NCI-H1436 (cell line): ENCODE measurements around the gene NFATC2.
A peak's percentile ranks its signal among the peaks of the same experiment; 100 is the strongest.

Source experiments
- DNase-seq: peaks from one replicate; lab custom pipeline; 2025; lab: John Stamatoyannopoulos, UW

Gene NFATC2

DNA sequence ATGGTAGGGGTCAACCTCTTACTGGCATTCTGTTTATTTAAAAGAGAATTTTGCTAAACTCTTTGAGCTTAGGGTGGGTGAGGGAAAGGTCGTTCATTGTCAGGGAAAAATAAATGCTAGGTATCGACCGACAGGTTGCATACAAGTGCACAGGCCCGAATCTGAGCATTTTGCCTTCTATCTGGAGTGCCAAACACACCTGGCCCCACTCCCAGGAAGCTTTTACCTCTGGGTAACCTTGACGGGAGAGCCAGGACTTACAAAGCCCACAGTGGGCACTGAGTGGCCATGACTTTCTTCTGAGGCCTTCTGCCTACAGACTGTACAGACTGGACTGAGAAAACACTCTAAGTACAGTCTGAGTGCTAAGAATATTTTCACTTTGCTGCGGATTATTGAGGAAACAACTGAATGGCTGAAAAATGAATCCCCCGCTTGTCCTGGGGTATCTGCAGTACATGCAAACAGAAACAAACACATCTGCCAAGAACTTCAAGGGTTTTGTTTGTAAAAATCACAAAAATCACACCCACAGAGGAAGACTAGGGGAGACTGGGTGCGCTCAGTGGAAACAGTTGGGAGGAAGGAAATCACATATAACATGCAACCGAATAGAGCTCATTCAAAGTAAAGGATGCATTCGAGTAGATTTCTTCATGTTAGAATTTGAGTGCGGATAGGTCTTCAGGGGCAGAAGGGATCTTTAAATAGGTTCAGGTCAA is 152.8 kb downstream of the NFATC2 start:
- no peak for DNase-seq

DNA sequence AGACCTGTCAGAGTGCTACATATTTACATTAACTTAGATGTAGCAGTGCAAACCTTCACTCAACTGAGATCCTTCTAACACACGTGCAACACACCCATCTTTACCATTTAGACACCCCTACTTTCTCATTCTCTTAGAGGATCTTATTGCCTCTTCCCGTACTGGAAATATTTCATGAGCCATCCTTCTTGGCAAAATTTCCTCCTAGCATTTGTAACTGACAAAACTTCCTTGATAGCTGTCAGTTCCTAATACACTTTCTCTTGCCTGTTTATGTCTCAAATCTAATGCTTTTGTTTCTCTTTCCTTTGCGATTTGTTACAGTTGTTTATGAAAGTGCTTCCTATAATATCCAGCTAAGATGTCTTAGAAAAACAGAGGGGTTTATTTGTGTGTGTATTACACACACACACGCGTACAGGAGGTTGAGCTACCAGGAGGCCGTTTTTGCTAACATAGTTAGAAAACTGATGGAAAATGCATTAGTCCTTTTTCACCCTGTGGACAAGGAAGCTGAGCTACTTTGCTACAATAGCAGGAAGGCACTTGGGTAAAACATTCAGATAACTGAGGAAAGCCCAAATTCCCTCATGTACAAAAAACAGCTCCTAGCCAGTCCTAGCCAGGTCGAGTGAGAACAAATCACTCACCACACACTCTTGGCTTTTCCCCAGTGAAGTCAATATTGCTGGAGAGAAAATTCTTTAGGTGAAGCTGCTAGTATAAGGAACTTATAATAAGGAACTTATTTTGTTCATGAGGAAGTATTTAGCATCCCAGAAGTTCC is 153.6 kb downstream of the NFATC2 start:
- no peak for DNase-seq

GRCh38 chr20:51388227-51388626 is 154.3 kb downstream of the NFATC2 start:
- DNase-seq = no peak

- no peak for DNase-seq
Measured at GRCh38 chr20:51387125-51387875, 155.2 kb downstream of the NFATC2 start.

DNA sequence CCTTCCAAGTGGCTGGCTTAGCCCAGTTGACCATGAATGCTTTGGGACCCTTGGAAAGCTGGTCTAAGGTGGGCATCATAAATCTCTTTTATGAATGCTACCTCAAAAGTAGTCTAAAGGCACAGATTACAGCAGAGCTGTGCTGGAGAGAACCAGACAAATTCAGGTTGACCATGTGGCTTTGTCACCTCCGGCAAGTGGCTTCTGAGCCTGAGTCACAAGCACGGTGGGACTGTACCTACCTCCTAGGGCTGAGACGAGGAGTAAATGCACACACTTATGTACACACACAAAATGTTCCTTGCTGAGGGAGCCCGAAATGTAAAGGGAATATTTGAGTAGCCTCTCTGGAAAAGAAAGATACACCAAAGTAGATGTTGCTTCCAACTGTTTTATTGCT is 155.9 kb downstream of the NFATC2 start:
- DNase-seq = no peak

GRCh38 chr20:51385646-51386530 is 156.6 kb downstream of the NFATC2 start:
- DNase-seq = no peak

GRCh38 chr20:51384875-51385274 is 157.6 kb downstream of the NFATC2 start:
- no peak for DNase-seq

DNA sequence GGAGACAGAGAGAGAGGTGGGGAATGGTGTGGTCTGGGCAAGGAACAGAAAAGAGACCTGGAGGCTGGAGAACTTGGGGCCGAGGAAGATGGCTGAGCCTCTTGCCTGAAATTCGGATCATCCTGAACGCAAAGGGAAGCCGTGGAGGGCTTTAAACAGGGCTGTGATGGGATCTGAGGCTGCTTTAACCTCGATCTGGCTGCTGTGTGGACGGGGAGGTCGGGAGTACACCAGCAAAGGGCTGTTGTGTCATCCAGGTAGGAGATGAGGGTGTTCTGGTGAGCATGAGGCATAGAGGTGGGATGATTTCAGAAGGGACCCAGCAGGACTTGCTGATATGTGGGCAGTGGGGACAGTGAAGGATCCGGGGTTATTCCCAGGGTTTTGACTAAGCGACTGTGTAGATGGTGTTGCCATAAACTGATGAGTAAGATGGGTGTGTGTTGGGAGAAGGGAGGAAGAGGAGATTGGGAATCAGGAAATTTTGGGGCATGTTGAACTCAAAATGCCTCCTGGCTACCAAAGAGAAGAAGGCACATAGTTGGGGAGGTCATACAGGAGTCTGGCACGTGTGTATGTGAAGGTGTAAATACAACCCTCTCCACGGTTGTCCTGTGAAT is 158.5 kb downstream of the NFATC2 start:
- no peak for DNase-seq

GRCh38 chr20:51382986-51383821 is 159.3 kb downstream of the NFATC2 start:
- peak; percentile 66 for DNase-seq

DNA sequence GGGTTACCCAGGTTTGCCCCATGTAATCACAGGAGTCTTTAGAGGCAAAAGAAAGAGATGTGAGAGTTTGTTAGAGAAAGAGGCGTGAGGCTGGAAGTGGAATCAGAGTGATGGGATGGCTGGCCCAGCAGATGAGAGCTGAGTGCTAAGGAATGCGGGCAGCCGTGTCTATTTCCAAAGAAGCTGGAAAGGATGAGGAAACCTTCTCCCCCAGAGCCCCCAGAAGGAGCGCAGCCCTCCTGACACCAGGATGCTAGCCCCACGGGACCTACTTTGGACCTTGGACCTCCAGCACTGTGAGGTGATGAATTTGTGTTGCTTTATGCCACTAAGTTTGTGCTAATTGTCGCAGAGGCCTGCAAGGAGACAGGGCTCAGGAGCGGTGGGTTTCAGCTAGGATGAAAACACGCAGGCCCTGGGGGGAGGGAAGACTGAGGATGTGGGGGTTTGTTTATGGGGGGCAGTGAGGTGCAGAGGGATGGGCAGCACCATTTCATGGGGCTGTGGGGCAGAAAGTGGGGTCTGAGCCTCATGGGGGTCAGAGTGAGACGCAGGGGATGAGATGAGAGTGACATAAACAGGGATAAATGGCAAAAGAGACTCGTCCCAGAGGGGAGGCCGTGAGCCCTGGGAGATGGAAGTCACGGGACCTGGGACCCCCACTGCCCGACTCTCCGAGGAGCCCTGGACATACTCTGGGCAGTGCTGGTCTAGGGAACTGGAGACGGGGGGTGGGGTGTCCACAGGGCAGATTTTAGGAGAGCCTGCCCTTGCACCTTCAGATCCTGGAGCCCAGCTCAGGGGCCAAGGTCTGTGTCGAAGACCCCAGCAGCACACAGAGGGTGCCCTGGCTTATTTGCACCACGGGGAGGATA is 160.2 kb downstream of the NFATC2 start:
- DNase-seq = no peak

GRCh38 chr20:51381557-51381956 is 161.0 kb downstream of the NFATC2 start:
- DNase-seq = no peak

DNA sequence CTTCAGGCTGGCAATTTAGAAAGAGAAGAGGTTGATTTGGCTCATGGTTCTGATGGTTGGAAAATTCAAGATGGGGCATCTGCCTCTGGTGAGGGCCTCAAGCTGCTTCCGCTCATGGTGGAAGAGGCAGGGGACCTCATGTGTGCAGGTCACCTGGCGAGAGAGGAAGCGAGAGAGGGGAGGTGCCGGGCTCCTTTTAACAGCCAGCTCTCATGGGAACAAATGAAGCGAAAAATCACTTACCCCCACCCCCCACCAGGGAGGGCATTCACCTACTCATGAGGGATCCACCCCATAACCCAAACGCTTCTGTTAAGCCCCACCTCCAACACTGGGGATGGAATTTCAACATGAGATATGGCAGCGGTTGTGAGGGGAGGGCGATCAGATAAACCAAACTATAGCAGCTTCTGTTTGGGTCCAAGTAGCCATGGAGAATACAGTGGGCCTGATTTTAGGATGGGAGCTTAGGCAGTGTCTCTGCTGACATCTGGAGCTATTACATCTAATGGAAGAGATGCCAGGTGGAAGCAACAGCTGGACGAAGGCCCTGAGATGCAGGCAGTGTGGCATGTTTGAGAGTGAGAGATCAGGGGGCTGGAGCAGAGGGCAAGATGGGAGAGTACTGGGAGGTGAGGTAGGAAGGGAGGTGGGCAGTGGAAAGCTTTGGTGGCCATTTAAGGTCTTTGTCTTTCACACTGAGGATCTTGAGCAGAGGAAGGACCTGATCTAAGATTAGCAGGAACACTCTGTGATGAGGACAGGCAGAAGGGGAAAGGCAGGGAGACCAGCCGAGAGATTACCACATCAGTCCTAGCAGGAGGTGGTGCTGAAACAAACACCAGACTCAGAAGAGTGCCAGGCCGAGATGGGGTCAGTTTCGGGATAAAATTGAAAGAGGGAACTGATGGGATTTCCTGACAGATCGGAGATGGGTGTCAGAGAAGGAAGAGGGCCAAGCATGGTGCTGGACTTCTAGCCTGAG is 161.8 kb downstream of the NFATC2 start:
- no peak for DNase-seq

GRCh38 chr20:51379601-51380341 is 162.7 kb downstream of the NFATC2 start:
- no peak for DNase-seq

DNA sequence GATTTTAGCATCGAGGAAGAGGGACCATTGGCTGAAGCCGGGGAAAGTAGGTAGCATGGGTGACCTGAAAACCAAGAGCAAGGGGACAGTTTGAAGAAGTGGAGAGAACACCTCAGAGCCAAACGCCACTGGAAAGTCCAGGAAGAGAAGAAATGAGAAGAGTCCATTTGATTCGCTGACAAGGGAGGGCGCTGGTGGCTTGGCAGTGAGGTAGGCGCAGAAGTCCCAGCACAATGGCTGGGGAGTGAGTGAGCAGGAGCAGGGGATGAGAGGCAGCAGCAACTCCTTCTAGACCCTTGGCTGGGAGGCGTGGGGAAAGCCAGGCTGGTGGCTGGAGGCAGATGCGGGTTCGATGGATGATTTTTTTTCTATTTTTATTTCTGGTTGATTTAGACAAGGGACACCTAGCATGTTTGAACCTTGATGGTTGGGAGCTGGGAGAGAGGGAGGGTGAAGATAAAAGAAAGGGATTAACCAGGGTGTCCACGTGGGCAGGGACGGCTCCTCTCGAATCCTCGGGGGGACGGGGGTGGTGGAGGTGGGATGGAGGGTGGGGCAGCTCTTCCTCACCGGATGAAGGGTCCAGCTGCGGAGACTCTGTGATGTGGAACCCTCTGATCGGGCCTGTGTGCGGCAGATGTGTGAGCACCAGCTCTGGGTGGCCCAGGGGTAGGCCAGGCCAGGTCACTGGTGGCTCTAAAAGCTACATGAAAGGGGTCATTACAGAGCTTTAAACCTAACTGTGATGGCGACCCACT is 164.2 kb downstream of the NFATC2 start:
- DNase-seq = no peak

DNA sequence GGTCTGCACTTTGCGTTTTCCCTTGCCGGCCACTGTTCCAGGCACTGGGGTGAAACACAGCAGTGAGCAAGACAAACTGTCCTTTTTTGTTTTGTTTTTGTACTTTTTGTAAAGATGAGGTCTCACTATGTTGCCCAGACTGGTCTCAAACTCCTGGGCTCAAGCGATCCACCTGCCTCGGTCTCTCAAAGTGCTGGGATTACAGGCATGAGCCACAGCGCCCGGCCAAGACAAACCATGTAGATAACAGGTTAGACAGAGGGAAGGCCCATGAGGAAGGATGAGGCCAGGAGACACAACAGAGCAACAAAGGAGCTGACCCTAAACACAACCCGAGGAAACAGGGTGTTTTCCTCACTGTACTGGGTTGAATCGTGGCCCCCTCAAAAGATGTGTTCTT is 165.4 kb downstream of the NFATC2 start:
- DNase-seq = no peak

- no peak for DNase-seq
Measured at GRCh38 chr20:51376111-51376510, 166.4 kb downstream of the NFATC2 start.

DNA sequence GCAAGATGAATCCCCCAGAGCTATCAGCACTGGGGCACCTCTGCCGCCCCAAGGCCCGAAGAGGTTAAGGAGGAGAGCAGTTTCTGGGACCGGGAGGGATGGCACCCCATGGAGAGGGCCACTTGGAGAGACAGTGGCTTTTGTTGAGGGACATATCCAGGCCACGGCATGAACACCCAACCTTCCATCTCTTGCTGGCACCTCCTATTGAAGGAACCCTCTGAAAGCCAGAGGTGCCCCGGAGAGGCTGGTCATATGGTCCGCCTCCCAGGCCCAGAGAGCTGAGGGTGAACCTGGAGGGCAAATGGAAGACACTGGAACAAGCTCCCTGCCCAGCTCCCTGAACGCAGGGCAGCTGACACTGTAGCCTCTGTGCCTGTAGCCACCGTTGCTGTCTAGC is 167.0 kb downstream of the NFATC2 start:
- no peak for DNase-seq
